Neutrophil (primary cell): ENCODE data around the gene PPP1R2.
"Not testable (repeated sequence)": the region's sequence is repeated elsewhere in the genome, so short reads cannot be mapped to it uniquely, and the experiment has no call there.

Experiments
- H3K27ac ChIP-seq: fragments of 200-600 bp; sonication (generic); 2 replicates; pipeline ENCODE4 v1.5.1; 2016; ENCODE audit warnings: mild to moderate bottlenecking, moderate library complexity
- H3K27me3 ChIP-seq: fragments of 200-600 bp; sonication (generic); 2 replicates; pipeline ENCODE4 v1.6.0; 2016; ENCODE audit warnings: mild to moderate bottlenecking
- H3K36me3 ChIP-seq: fragments of 200-600 bp; sonication (generic); 2 replicates; pipeline ENCODE4 v1.5.1; 2017
- H3K4me1 ChIP-seq, 2 experiments: fragments of 200-600 bp in 1 of 2; sonication (generic) in 1 of 2; 1 replicate in 1 of 2; 2 replicates in 1 of 2; pipeline versions ENCODE4 v1.5.1 to v1.6.1; 2013 to 2016; ENCODE audit warnings: low read depth in 1 of 2, low read length in 1 of 2, mild to moderate bottlenecking in 1 of 2, moderate library complexity in 1 of 2; ENCODE audit not compliant: control insufficient read depth in 1 of 2, insufficient read depth in 1 of 2
- H3K4me3 ChIP-seq, 2 experiments: fragments of 200-600 bp in 1 of 2; sonication (generic) in 1 of 2; 1 replicate in 1 of 2; 2 replicates in 1 of 2; pipeline ENCODE4 v1.5.1; 2013 to 2016; ENCODE audit warnings: low read depth in 1 of 2, low read length in 1 of 2, mild to moderate bottlenecking in 1 of 2, moderate library complexity in 1 of 2
- H3K9me3 ChIP-seq: fragments of 200-600 bp; sonication (generic); 2 replicates; pipeline ENCODE4 v1.5.1; 2016
- TF ChIP-seq, protein P1 (sequence below): fragments of 200-600 bp; sonication (generic); IDR thresholded peaks from 2 replicates; pipeline ENCODE4 v1.5.1; 2016; ENCODE audit warnings: antibody characterized with exemption

The PPP1R2 gene

DNA sequence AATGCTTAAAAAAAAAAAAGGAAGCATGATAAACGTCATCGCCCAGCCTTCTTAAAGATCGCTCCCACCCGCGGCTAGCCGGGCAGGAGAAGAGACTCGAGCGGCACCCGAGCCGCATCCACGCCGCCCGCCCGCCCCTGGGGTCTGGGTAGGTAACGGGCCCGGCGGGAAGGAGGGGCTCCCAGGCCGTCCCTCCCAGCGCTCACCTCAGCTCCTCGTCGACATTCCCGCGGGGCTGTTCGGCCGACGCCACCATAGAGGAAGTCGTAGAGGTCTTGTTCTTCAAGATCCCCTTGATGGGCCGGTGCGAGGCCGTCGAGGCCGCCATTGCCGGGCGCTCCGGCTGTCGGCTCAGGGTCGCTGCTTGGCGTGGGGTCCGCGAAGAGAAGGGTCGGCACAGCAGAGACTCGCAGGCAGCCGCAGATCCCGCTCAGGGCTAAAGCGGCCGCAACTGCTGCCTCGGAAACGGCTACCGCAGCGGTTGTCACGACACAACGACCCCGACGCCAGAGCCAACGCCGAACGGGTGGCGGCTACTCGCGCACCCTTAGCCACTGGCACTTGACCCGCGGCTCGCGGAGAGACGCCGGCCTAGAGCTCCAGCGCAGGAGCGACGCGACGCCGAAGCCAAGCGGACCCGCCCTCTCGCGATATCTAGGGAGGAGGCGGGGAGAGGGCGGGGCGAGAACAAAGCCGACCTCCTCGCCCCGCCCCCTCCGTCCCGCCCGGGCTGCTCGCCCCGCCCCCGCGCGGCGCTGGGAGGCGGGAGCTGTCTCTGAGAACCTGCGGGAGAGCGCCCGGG, at the start of gene PPP1R2:
TSS of gene PPP1R2 (minus strand) at position 628 of the 802 bp plus-strand sequence. CDS start at position 328, 300 bp downstream.
- Histone ChIP-seq H3K36me3 (no peaks in the 10 kb centered on the region), H3K4me3 (peak within 1 kb of the TSS; percentile 81 to 91), H3K27me3 (peaks cover 36% of the 10 kb centered on the region), H3K27ac (peak within 1 kb of the TSS; percentile 94), H3K4me1 (peaks cover 35 to 59% of the 10 kb centered on the region in 2 experiments), H3K9me3 (no peaks in the 10 kb centered on the region)
- TF ChIP-seq, protein P1, sequence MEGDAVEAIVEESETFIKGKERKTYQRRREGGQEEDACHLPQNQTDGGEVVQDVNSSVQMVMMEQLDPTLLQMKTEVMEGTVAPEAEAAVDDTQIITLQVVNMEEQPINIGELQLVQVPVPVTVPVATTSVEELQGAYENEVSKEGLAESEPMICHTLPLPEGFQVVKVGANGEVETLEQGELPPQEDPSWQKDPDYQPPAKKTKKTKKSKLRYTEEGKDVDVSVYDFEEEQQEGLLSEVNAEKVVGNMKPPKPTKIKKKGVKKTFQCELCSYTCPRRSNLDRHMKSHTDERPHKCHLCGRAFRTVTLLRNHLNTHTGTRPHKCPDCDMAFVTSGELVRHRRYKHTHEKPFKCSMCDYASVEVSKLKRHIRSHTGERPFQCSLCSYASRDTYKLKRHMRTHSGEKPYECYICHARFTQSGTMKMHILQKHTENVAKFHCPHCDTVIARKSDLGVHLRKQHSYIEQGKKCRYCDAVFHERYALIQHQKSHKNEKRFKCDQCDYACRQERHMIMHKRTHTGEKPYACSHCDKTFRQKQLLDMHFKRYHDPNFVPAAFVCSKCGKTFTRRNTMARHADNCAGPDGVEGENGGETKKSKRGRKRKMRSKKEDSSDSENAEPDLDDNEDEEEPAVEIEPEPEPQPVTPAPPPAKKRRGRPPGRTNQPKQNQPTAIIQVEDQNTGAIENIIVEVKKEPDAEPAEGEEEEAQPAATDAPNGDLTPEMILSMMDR, result peak; percentile 51

DNA sequence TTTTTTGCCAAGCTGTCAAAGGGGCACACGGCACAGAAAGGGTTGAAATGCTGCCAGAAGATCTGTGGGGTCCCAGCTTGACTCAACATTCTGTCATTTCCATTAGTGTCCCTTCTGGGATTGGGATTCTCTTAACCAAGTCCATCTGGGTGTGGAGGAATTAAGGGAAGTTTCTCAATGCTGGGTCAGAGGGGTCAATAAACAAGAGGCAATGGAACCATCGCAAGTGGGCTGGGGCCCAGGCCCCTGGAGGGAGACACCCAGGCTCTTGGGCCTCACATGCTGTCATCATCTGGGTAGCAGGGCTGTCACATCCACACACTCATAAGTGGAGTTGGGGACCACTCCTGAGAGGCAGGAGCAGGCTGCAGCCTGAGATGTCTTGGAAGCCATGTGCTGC, 48.7 kb upstream of the PPP1R2 start:
- TF ChIP-seq, protein P1, result no peak
- H3K9me3 ChIP-seq, result no peaks in the 10 kb centered on the region
- no peaks in the 10 kb centered on the region for H3K36me3 ChIP-seq
- no peak overlapping the region for H3K4me3 ChIP-seq
- H3K27ac ChIP-seq, result no peak overlapping the region
- H3K4me1 ChIP-seq, result peaks cover 7 to 11% of the 10 kb centered on the region in 2 experiments
- peaks cover 57% of the 10 kb centered on the region for H3K27me3 ChIP-seq

DNA sequence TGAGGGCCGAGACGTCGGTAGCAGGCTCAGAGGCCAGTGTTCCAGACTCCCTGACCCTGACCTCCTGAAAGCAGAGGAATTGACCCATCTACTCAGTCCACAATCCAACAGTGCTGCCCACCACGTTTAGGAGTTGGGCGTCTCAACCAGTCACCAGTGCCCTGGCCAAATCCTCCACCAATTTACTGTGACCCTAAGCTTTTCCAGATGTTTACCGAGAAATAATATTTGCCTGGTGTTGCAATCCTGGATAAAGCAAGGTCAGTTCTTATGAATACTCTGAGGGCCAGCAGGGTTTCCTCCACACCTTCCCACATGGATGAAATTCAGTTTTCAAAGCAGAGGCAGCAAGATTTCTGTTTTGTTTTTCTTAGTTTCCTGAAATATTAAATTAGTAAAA, 48.1 kb upstream of the PPP1R2 start:
- TF ChIP-seq, protein P1, result no peak
- Histone ChIP-seq H3K4me1 (peaks cover 12 to 14% of the 10 kb centered on the region in 2 experiments), H3K36me3 (no peaks in the 10 kb centered on the region), H3K27me3 (peaks cover 57% of the 10 kb centered on the region), H3K27ac (no peak overlapping the region), H3K9me3 (no peaks in the 10 kb centered on the region), H3K4me3 (no peak overlapping the region)

DNA sequence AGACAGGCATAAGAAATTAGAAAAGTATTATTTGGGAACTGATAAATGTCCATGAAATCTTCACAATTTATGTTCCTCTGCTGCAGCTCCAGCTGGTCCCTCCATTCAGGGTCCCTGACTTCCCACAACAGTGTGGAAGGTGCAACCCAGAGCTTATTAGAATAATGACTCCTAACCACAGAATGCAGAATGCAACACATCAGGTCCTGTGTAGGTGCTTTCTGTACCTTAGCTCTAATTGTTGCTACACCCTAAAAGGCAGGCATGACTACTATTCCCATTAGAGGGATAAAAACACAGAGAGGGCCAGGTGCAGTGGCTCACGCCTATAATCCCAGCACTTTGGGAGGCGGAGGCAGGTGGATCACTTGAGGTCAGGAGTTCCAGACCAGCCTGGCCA, 47.3 kb upstream of the PPP1R2 start:
- Histone ChIP-seq H3K4me1 (peaks cover 12 to 14% of the 10 kb centered on the region in 2 experiments), H3K27me3 (peaks cover 65% of the 10 kb centered on the region)
- H3K27ac ChIP-seq, H3K4me3 ChIP-seq, H3K36me3 ChIP-seq, H3K9me3 ChIP-seq: not testable (repeated sequence)

DNA sequence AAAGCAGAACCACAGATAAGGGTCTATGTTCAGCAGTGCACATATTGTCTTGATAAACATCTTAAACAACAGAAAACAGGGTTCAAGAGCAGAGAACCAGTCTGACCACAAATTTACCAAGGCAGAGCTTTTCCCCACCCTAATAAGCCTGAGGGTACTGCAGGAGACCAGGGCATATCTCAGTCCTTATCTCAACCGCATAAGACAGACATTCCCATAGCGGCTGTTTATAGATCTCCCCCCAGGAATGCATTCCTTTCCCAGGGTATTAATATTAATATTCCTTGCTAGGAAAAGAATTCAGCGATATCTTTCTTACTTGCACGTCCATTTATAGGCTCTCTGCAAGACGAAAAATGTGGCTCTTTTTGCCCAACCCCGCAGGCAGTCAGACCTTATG, 46.7 kb upstream of the PPP1R2 start:
- H3K27ac ChIP-seq, H3K36me3 ChIP-seq, H3K4me3 ChIP-seq, H3K9me3 ChIP-seq: not testable (repeated sequence)
- peaks cover 71% of the 10 kb centered on the region for H3K27me3 ChIP-seq
- H3K4me1 ChIP-seq, result peaks cover 12 to 14% of the 10 kb centered on the region in 2 experiments

DNA sequence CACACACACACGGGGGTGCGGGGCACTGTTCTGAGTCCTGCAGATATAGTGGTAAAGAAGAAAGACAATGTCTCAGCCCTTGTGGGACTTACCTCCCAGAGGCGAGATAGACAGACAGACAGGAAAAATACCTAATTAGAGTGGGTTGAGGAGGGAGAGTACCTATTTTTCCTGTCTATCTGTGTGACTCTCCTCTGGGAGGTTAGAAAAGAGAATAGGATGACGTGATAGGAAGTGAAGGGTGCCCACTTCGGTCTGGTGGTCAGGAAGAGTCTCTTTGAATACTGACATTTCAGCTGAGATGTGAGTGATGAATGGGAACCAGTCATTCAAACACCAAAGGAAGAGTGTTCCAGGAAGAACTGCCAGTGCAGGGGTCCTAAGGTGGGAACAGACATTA, 44.7 kb upstream of the PPP1R2 start:
- Histone ChIP-seq H3K36me3 (no peaks in the 10 kb centered on the region), H3K27ac (no peak overlapping the region), H3K4me3 (no peak overlapping the region), H3K4me1 (peaks cover 12 to 14% of the 10 kb centered on the region in 2 experiments), H3K27me3 (peaks cover 84% of the 10 kb centered on the region), H3K9me3 (no peaks in the 10 kb centered on the region)
- TF ChIP-seq, protein P1, result no peak
